Mucosa of stomach (tissue), 1 donor: ENCODE data around the gene GPR162.

Experiments used
- H3K27me3 ChIP-seq: one replicate; pipeline ENCODE4 v1.7.0; 2013; ENCODE audit warnings: mild to moderate bottlenecking, low read length; ENCODE audit not compliant: control insufficient read depth, insufficient read depth
- H3K36me3 ChIP-seq: one replicate; pipeline ENCODE4 v1.7.0; 2013; ENCODE audit warnings: low read length; ENCODE audit not compliant: control insufficient read depth, insufficient read depth
- H3K4me1 ChIP-seq: one replicate; pipeline ENCODE4 v1.7.0; 2013; ENCODE audit warnings: mild to moderate bottlenecking, low read length; ENCODE audit not compliant: control insufficient read depth, insufficient read depth
- H3K4me3 ChIP-seq: one replicate; pipeline ENCODE4 v1.7.0; 2013; ENCODE audit warnings: low read length
- H3K9ac ChIP-seq: one replicate; pipeline ENCODE4 v1.7.0; 2013; ENCODE audit warnings: mild to moderate bottlenecking, low read length, moderate library complexity
- H3K9me3 ChIP-seq: one replicate; pipeline ENCODE4 v1.7.0; 2013; ENCODE audit warnings: mild to moderate bottlenecking, low read length, moderate library complexity; ENCODE audit not compliant: control insufficient read depth
- donor health status: Pancreatic carcinoma.

Gene GPR162

GRCh38 chr12:6846316-6846869, 24.8 kb downstream of the GPR162 start:
- Histone ChIP-seq H3K36me3 (no peaks in the 10 kb centered on the region), H3K9ac (no peak overlapping the region), H3K4me1 (peaks cover 29% of the 10 kb centered on the region), H3K27me3 (no peaks in the 10 kb centered on the region), H3K4me3 (no peak overlapping the region), H3K9me3 (no peaks in the 10 kb centered on the region)

GRCh38 chr12:6847676-6848075, 26.1 kb downstream of the GPR162 start:
- Histone ChIP-seq H3K27me3 (no peaks in the 10 kb centered on the region), H3K4me3 (no peak overlapping the region), H3K36me3 (no peaks in the 10 kb centered on the region), H3K9ac (no peak overlapping the region), H3K9me3 (no peaks in the 10 kb centered on the region), H3K4me1 (peaks cover 19% of the 10 kb centered on the region)

- Histone ChIP-seq H3K27me3 (no peaks in the 10 kb centered on the region), H3K9ac (no peak overlapping the region), H3K9me3 (no peaks in the 10 kb centered on the region), H3K4me1 (peaks cover 17% of the 10 kb centered on the region), H3K4me3 (no peak overlapping the region), H3K36me3 (no peaks in the 10 kb centered on the region)
These were observed 27.8 kb downstream of the GPR162 start for GRCh38 chr12:6849427-6849826.

GRCh38 chr12:6849976-6850560, 28.4 kb downstream of the GPR162 start:
- Histone ChIP-seq H3K36me3 (no peaks in the 10 kb centered on the region), H3K4me3 (no peak overlapping the region), H3K9ac (no peak overlapping the region), H3K27me3 (no peaks in the 10 kb centered on the region), H3K9me3 (no peaks in the 10 kb centered on the region), H3K4me1 (peaks cover 17% of the 10 kb centered on the region)

- Histone ChIP-seq H3K4me1 (peaks cover 17% of the 10 kb centered on the region), H3K9ac (no peak overlapping the region), H3K36me3 (no peaks in the 10 kb centered on the region), H3K9me3 (no peaks in the 10 kb centered on the region), H3K4me3 (no peak overlapping the region), H3K27me3 (no peaks in the 10 kb centered on the region)
These were observed 29.2 kb downstream of the GPR162 start for GRCh38 chr12:6850796-6851152.

- peak within 1 kb of the TSS; percentile 96 for H3K4me3 ChIP-seq
- H3K36me3 ChIP-seq = peaks cover 2% of the 10 kb centered on the region
- no peaks in the 10 kb centered on the region for H3K27me3 ChIP-seq
- peak within 1 kb of the TSS; percentile 85 for H3K9ac ChIP-seq
- H3K4me1 ChIP-seq = peaks cover 17% of the 10 kb centered on the region
- no peaks in the 10 kb centered on the region for H3K9me3 ChIP-seq
These were observed 29.7 kb downstream of the GPR162 start, which contains the start of gene CDCA3 for GRCh38 chr12:6851153-6851920. Gene CDCA3 (minus strand): TSS chr12:6851286. CDS start chr12:6850952, 334 bp downstream.

- H3K9me3 ChIP-seq = no peaks in the 10 kb centered on the region
- H3K4me3 ChIP-seq = peak within 1 kb of the TSS; percentile 96
- H3K27me3 ChIP-seq = no peaks in the 10 kb centered on the region
- peaks cover 10% of the 10 kb centered on the region for H3K36me3 ChIP-seq
- H3K4me1 ChIP-seq = peaks cover 17% of the 10 kb centered on the region
- H3K9ac ChIP-seq = peak within 1 kb of the TSS; percentile 85
These were observed 30.5 kb downstream of the GPR162 start, which contains the start of gene USP5 for GRCh38 chr12:6851921-6852650. Gene USP5 (plus strand): TSS chr12:6852150. CDS start chr12:6852180, 30 bp downstream.

GRCh38 chr12:6852651-6853354, 31.2 kb downstream of the GPR162 start:
- no peaks in the 10 kb centered on the region for H3K27me3 ChIP-seq
- peaks cover 15% of the 10 kb centered on the region for H3K36me3 ChIP-seq
- no peaks in the 10 kb centered on the region for H3K9me3 ChIP-seq
- H3K4me1 ChIP-seq = peaks cover 17% of the 10 kb centered on the region
- peak overlapping the region; percentile 33 for H3K9ac ChIP-seq
- peak overlapping the region; percentile 96 for H3K4me3 ChIP-seq

GRCh38 chr12:6853626-6854025, 32.0 kb downstream of the GPR162 start:
- Histone ChIP-seq H3K9ac (peak overlapping the region; percentile 33), H3K4me3 (no peak overlapping the region), H3K4me1 (peaks cover 17% of the 10 kb centered on the region), H3K9me3 (no peaks in the 10 kb centered on the region), H3K36me3 (peaks cover 23% of the 10 kb centered on the region), H3K27me3 (no peaks in the 10 kb centered on the region)

GRCh38 chr12:6854036-6854435, 32.4 kb downstream of the GPR162 start:
- Histone ChIP-seq H3K27me3 (no peaks in the 10 kb centered on the region), H3K4me1 (peaks cover 17% of the 10 kb centered on the region), H3K4me3 (no peak overlapping the region), H3K36me3 (peaks cover 27% of the 10 kb centered on the region), H3K9me3 (no peaks in the 10 kb centered on the region), H3K9ac (no peak overlapping the region)

GRCh38 chr12:6855322-6855721, 33.7 kb downstream of the GPR162 start:
- H3K36me3 ChIP-seq = peaks cover 33% of the 10 kb centered on the region
- H3K4me1 ChIP-seq = peaks cover 13% of the 10 kb centered on the region
- no peaks in the 10 kb centered on the region for H3K27me3 ChIP-seq
- H3K9ac ChIP-seq = no peak overlapping the region
- no peaks in the 10 kb centered on the region for H3K9me3 ChIP-seq
- no peak overlapping the region for H3K4me3 ChIP-seq
